GM19395 (cell line): ENCODE results near the gene CRYGN.

Experiments used
- ATAC-seq: cut with Tn5 transposase; IDR thresholded peaks from one replicate; pipeline ENCODE4 v1.9.1; 2021; ENCODE audit warnings: mild to moderate bottlenecking, moderate library complexity; ENCODE audit not compliant: unreplicated experiment

The CRYGN gene

DNA sequence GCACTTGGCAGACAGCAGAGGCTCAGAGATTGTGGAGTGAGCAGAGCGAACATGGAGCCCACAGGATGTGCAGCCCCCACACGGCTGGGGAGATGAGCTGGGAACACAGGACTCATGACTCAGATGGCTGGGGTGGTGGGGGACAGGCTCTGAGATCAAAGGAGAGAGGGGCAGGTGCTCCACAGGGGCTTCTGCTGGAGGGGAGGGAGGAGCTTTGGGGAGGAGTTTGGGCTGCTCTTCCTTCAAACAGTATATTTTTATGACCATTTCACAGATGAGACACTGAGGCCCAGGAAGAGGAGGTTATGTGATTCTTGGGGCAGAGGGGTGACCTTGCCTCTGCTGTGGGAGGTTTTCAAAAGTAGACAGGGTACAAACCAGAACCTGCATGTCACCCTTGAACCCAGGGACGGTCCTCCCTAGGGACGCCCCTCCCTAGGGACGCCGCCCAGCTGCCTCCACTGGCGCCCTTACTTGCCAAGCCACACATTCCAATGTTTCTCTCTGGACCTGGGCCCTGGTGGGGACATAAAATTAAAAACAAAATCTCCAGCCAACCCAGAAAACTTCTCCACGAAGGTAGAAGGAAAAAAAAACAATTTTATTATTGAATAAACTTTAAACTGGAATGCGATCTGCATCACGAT lies 981 bp upstream of the CRYGN start:
- no peak for ATAC-seq

DNA sequence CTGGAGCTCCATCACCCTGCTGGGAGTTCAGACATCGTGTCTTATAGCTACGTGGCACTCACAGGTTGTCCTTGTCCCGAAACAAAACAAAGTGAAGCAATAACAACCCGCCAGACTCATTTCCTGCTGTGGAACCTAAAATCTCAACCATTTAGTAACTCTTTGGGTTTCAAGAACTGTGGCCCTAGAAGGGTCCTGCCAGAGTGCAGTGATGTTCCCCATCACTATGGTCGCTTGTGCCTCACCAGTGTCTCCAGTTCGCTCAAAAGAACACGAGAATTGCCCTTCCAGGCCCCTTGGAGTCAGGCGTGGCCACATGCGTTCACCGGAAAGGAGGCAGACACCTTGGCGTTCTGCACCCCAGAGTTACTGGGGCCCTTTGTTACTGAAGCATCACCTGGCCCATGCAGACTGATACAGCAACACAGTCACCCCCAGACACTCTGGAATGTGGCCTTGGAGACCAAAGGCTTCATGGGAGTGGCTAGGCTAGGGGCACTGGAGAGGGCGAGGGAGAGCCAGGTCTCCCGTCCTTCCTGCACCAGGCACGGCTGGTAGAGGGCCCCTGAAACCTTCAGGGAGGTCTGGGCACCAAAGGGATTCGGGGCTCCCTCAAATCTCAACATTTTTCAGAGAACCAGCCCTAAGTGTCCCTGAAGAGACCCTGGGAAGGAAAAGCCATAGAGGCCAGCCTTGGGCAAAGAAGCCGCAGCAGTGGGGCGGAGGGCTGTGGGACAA lies 908 bp downstream of the CRYGN start:
- no peak for ATAC-seq

DNA sequence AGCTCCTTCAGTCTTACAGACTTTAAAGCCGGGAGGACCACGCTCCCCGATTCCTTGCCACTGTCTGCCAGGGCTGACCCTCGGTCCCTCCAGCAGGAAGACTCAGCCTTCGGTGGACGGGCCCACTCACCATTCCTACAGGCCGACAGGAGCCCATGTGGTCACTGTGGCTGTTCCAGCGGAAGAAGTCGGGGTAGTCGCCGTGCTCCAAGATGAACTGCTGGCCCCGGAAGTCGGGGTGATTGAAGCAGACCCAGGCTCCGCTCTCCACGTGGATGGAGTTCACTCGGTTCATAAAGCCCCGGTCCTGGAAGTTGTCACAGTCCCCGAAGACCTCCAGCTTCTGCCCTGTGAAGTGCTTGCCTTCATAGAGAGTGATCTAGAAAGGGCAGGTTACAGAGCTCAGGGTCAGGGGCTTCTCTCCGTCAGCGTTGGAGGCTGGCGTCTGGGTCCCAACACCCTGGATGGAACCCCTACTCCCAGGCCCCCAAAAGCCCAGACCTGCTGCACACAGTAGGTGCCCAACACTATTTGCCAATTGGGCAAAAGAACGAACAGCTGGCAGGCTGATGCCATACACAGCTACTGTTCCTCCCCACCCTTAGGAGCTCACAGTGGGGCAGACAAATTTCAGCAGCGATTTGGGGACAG lies 1.9 kb downstream of the CRYGN start:
- no peak for ATAC-seq

DNA sequence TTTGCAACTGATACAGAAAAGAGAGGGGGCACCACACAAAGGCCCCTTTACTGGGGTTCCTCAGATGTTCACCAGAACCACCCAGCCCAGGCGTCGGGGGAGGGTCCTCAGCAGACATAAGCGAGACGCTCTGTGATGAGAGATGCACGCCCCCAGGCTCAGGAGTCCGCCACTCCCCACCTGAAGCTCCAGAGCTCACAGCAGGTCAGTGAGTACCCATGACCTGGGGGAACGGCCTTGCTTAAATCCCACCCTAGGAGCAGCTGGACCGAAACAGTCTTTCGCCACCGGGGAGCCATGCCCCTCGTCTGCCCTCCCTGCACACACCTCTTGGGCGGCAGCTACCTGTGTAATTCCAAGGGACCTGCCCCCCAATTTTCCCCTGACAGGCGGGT lies 2.8 kb downstream of the CRYGN start:
- no peak for ATAC-seq

DNA sequence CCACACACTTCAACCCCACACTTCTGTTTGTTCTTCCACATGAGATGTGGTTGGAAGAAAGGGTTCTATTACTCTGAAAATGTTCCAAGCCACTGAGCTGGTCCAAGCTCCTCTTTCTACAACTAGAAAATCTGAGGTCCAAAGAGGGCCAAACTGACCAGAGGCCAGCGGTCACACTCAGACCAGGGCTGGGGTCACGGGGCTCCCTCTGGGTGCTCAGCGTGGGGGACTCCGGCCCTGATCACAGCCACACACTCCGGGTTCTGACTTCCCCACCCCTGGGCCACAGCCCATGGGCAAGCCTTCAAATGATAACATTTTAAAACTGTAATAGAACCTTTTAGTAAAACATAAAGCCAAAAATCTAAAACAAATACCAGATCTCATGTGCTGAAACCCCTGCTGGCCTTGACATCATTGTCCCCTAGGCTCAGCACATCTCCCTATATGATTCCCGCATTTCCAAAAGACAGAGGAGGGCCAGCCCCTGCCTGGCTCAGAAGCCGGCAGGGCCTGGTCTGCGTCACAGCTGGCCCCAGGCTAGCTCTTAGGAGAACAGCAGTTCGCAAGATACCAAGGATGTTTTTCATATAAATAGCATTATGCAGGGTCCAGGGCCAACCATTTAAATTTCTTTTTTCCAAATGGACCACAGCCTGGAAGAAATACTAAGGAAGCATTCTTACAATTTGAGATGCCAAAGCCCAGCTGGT lies 3.3 kb downstream of the CRYGN start:
- ATAC-seq, result no peak

DNA sequence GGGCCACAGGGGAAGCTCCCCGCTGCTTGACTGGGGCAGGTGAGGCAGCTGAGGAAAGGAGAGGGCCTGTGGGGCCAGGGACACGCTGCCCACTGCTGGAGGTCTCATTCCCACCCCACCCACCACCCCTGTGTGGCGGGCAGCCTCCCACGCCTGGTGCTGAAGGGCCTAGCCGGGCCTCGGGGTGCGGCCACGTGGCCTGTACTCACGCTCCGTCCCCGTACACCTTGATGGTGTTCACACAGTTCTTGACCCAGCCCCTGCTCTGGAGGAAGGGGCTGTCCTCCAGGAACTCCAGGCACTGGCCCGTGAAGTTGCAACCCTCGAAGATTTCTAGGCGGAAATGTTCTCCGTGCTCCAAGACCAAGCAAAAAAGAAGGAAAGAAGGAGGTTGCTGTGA lies 4.0 kb downstream of the CRYGN start:
- ATAC-seq, result no peak

DNA sequence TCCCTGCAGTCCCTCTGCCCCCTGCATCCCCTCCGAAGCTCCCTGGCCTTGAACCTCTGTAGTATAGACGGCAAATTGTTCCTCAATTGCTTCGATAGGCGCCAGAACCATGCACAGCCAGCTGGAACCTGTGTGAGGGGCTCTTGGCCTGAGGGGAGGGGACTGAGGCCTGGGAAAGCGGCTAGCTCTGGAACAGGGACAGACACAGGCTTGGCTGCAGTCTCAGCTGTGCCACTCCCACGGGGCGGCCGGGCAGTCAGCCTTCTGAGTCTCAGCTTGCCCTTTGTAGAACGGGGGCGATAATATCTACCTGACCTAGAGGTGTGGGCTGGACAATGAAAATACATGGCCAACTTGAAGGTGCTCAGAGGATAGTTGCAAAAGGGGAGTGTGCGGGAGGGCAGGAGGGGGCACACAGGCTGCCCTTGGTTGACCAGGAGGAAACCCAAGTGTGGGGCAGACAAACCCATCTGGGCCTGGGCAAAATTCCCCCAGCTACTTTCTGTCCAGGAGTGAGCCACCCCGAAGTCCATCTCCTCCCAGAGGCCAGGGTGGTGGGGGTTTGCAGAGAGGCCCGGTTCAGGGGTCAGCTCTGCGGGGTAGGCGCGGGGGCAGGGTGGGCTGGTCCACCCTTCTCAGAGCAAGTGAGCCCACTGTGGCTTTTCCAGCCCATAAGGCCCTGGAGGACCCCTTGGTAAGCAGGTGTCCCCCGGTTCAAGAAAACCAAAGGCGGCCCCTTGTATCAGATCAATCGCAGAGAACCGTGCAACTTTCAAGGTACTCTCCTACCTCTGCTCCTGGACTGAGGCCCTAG lies 4.6 kb downstream of the CRYGN start:
- ATAC-seq, result no peak

DNA sequence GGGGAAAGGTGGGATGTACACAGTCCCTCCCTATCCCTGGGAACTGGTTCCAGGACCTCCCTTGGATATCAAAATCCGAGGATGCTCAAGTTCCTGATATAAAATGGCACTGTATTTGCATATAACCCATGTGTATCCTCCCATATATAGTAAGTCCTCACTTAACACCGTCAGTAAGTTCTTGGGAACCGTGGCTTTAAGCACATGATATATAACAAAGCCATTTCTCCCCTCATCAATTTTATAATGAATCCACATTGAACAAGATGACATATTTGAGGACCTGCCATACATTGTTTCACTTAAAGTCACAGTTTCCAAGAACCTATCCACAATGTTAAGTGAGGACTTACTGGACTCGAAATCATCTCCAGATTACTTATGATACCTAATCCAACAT lies 5.4 kb downstream of the CRYGN start:
- ATAC-seq, result no peak

DNA sequence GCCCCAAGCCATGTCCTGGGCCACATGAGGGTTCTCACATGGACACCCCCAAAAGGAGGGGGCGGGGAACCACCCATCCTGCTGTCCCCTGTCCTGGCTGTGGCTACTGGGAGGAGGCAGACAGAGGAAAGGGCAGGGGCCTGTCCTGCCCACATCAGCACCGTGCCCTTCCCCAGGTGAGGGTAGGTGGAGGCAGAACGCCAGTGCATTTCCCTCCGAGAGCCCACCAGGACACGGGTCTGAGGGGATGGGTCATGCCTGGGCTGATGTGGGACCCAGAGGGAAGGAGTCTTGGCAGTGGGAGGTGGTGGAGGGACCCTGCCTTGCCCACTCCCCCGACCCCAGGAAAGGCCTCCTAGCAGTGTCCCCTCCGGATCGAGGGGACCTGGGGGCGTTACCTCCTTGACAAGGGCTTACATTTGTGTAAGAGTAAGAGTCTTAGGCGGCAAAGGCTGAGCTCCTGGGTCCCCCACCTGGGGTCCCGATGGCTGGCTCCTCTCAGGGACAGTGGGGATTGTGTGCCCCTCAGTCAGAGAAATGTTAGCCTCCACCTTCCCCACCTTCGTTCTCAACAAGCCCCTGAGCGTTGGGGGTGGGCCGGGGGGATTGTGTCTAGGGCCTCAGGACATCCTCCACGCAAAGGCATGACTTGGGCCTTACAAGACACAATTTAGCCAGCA lies 6.1 kb downstream of the CRYGN start:
- ATAC-seq, result no peak

DNA sequence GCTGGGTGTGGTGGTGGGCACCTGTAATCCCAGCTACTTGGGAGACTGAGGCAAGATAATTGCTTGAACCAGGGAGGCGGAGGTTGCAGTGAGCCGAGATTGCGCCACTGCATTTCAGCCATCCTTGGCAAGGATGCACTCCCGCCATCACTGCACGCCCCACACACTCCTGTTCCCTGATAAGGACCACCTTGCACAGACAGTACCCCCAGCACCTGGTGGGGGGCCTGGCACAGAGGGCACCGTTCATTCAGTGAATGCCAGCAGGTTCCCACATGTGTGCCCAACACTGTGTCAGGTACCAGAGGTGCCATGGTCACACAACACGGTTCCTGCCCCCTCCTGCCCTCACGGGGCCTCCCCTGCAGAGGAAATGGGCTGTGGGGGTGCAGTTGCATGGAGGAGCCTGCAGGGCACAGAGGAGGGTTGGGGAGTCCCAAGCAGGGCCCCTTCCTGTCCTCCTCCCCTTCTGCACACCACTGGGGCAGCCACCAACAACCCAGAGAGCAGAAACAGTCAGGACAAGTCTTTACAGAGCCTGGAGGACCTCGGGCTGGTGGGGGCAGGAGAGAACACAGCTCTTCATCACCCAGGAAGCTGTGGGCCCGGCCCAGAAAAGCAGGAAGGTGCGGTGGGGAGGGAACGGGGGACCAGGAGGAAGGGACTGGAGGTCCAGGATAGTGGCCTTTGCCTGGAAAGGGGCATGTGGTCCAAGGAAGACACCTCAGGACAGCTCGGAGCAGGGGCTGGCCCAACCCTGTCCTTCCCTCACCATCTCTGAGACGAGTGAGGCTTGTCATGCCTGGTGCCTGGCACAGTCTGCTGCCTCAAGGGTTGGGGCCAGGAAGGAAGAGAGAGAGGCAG lies 7.1 kb downstream of the CRYGN start:
- ATAC-seq, result peak; percentile 55

DNA sequence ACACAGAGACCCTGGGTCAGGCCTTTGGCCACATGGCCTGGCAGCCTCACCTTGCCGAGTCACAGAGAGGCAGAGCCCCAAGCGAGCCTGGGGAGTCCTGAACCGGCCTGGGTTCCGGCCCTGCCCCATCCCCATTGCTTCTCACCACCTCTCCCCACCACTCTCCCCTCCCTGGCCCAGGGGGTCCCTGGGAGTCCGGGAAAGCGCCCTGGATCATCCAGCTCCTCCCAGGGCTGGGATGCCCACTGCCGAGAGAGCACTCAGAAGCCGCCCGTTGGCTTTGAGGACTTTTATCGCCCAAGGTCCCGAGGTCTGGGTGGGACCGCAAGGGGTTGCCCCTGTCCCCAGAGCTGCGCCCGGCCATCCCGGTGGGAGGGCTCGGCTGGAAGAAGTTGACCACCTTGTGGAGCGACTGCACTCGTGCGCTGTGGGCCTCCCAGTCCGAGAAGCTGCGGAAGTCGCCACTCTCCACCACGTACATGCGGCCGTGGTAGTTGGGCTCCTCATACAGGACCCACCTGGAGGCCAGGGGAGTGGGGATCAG lies 8.1 kb downstream of the CRYGN start:
- ATAC-seq, result no peak

DNA sequence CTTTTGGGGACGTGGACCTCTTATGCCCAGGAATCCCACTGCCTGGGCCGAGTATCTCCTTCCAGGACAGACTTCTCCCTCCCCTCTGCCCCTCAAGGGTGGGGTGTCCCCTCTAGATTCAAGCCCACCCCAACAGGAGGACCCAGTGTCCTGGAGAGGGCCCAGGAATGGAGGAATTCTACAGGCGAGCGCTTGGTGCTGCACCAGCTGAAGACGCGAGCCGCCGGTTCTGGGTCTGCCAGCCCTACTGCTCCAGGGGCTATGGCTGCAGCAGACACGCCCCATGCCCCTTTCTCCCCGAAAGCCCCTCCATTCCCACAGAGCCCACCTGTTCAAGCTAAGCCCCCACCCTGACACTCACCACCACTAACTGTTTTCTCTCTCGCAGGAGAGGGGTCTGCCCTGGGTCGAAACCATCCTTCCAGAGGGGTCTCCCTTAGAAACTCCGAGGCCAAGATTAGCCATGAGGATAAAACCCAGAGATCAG lies 8.6 kb downstream of the CRYGN start:
- no peak for ATAC-seq

DNA sequence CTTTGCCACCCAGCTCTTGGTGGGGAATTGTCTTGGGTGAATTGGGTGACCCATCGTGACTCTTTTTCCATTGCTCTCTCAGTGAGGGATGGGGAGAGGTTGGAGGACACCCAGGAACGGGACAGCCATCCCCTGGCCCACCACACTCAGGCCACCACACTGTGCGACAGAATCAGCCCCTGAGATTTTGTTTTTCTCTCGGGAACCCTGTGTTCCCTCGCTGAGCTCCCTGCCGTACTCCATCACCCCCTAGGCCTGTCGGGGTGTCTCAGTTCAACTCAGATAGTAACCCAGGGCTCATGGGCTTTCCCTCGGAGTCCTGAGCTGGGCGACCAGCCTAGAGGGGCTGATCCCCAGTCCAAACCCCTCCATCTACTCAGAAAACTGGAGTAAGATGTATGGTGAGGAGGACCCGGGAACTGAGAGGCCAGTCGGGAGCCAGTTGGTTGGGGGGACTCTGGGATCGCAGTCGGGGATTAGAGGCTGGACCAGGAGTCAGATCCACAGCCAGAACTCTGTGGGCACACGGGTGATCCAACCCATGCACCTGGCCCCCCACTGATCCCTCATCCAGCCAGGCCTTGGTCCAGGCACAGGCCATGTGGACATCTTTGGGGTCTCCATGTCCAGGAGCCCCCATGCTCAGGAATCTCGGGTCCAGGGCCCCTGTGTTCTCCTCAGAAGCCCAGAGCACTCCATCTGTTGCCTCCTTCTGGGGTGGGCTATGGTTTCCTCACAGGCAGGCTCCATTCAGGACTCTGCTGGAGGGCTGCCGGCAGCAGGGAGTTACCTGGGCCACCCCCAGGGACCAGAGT lies 9.3 kb downstream of the CRYGN start:
- no peak for ATAC-seq

DNA sequence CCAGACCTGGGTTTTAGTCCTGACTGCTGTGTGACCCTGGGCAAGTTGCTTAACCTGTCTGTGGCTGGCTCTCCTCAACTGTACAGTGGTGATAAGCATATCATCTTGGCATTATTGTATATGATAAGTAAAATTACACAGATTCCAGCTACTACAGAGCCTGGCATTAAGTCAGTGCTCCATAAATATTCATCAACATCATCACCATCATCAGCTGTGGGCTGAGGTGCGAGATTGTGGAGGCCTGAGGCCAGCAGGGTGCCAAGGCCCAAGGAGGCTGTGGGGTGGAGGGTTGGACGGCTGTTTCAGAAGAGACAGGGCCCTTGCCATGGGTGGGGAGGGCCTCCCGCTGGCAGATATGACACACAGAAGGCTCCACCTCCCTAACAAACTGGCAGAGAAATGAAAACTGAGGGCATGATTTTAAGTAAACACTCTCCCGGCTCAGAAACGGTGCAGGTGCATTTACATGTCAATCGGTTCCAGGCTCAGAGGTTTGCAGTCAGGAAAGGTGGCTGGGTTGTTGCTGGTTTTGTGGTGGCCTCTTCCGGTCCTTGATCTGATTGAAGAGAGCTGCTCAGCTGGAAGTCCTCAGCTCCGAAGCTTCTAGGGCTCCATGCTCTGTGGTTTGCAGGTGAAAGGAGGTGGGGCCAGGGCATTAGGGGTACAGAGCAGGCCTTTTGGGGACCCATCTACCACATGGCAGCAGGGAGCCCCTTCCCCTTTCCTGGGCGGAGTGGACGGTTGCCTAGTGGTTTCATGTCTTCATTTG lies 10.2 kb downstream of the CRYGN start:
- ATAC-seq, result peak; percentile 60

DNA sequence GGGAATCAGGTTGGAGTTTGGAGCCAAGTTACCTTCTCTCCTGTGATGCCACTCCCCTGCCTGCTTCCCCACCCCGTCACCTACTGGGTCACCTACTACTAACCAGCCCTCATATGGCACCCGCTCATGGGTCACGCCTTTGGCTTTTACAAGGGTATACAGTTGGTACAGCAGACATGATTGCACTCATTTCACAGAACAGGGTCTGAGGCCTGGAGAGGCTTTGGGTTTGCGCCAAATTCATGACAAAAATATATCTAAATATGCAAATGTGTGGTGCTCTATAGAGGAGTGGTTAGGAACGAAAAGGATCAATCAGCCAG lies 10.7 kb downstream of the CRYGN start:
- ATAC-seq, result no peak

DNA sequence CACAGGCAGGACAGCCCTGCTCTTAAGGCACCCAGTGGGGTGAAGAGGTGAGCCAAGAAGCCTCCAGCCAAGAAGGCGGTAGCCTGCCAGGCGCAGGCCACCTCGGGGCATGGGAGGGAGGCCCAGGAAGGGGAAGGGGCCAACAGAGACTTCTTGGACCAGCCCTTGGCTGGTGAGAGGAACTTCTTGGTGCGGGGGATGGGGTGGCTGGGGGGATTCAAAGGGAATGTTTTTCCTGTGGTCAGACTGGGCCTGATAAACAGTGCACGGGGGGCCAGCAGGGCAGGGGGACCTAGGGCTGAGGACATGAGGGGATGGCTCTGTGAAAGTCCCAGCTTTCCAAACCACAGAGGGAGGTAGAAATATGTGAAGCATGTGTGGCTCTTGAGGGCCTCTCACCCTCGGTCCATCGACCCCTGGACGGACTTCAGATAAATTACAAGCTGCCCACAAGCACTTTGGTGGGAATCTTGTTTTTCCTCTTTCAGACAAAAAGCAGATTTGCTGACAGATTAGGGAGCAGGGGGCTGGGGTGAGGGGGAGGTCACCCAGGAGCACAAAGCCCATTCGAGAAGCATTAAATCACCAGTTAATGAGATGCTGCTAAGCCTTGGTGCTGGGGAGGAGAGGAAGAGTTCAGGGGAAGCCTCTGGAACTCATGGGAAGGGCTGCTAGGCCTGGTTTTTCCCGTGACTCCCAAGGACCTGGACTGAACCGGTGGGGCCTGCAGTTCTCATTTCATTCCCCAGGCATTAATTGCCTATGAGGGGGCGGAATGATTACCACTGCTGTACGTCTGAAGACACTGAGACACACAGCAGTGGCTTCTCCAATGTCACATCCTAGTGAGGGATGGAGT lies 11.3 kb downstream of the CRYGN start:
- no peak for ATAC-seq
